Neutrophil (primary cell): ENCODE results near the gene KIF1B.

Experiments used
- H3K27ac ChIP-seq: fragments of 200-600 bp; sonication (generic); 2 replicates; pipeline ENCODE4 v1.5.1; 2016; ENCODE audit warnings: mild to moderate bottlenecking, moderate library complexity
- H3K27me3 ChIP-seq: fragments of 200-600 bp; sonication (generic); 2 replicates; pipeline ENCODE4 v1.6.0; 2016; ENCODE audit warnings: mild to moderate bottlenecking
- H3K36me3 ChIP-seq: fragments of 200-600 bp; sonication (generic); 2 replicates; pipeline ENCODE4 v1.5.1; 2017
- H3K4me1 ChIP-seq, 2 experiments: fragments of 200-600 bp in 1 of 2; sonication (generic) in 1 of 2; 1 replicate in 1 of 2; 2 replicates in 1 of 2; pipeline versions ENCODE4 v1.5.1 to v1.6.1; 2013 to 2016; ENCODE audit warnings: low read depth in 1 of 2, low read length in 1 of 2, mild to moderate bottlenecking in 1 of 2, moderate library complexity in 1 of 2; ENCODE audit not compliant: control insufficient read depth in 1 of 2, insufficient read depth in 1 of 2
- H3K4me3 ChIP-seq, 2 experiments: fragments of 200-600 bp in 1 of 2; sonication (generic) in 1 of 2; 1 replicate in 1 of 2; 2 replicates in 1 of 2; pipeline ENCODE4 v1.5.1; 2013 to 2016; ENCODE audit warnings: low read depth in 1 of 2, low read length in 1 of 2, mild to moderate bottlenecking in 1 of 2, moderate library complexity in 1 of 2
- H3K9me3 ChIP-seq: fragments of 200-600 bp; sonication (generic); 2 replicates; pipeline ENCODE4 v1.5.1; 2016
- CTCF ChIP-seq: fragments of 200-600 bp; sonication (generic); IDR thresholded peaks from 2 replicates; pipeline ENCODE4 v1.5.1; 2016; ENCODE audit warnings: antibody characterized with exemption

The KIF1B gene

GRCh38 chr1:10339036-10339567 lies 128.7 kb downstream of the KIF1B start:
- H3K4me3 ChIP-seq, result no peak overlapping the region
- H3K27me3 ChIP-seq, result no peaks in the 10 kb centered on the region
- no peak for TF ChIP-seq CTCF
- H3K36me3 ChIP-seq, result peaks cover 99% of the 10 kb centered on the region
- H3K4me1 ChIP-seq, result no peaks in the 10 kb centered on the region
- no peak overlapping the region for H3K27ac ChIP-seq
- no peaks in the 10 kb centered on the region for H3K9me3 ChIP-seq

- Histone ChIP-seq H3K27ac (no peak overlapping the region), H3K9me3 (no peaks in the 10 kb centered on the region), H3K4me1 (no peaks in the 10 kb centered on the region), H3K36me3 (peaks cover 99% of the 10 kb centered on the region), H3K4me3 (no peak overlapping the region), H3K27me3 (no peaks in the 10 kb centered on the region)
- TF ChIP-seq CTCF, result no peak
These were observed 129.4 kb downstream of the KIF1B start for GRCh38 chr1:10339815-10340214.

- Histone ChIP-seq H3K27me3 (no peaks in the 10 kb centered on the region), H3K9me3 (no peaks in the 10 kb centered on the region), H3K27ac (no peak overlapping the region), H3K4me1 (no peaks in the 10 kb centered on the region), H3K4me3 (no peak overlapping the region), H3K36me3 (peaks cover 98% of the 10 kb centered on the region)
- TF ChIP-seq CTCF, result no peak
These were observed 130.7 kb downstream of the KIF1B start for GRCh38 chr1:10340930-10341590.

- Histone ChIP-seq H3K9me3 (no peaks in the 10 kb centered on the region), H3K27me3 (no peaks in the 10 kb centered on the region), H3K4me1 (no peaks in the 10 kb centered on the region), H3K27ac (no peak overlapping the region), H3K36me3 (peaks cover 99% of the 10 kb centered on the region), H3K4me3 (no peak overlapping the region)
- no peak for TF ChIP-seq CTCF
These were observed 136.7 kb downstream of the KIF1B start for GRCh38 chr1:10347109-10347508.

- no peaks in the 10 kb centered on the region for H3K4me1 ChIP-seq
- TF ChIP-seq CTCF, result no peak
- H3K36me3 ChIP-seq, result peaks cover 86% of the 10 kb centered on the region
- no peaks in the 10 kb centered on the region for H3K27me3 ChIP-seq
- H3K4me3 ChIP-seq, result no peak overlapping the region
- H3K27ac ChIP-seq, result no peak overlapping the region
- H3K9me3 ChIP-seq, result no peaks in the 10 kb centered on the region
These were observed 142.9 kb downstream of the KIF1B start for GRCh38 chr1:10353282-10353681.
